ENCODE measurements around the gene UGT1A5. TPM values are rescaled to one million over a fixed set of nuclear protein-coding genes. Genes with fewer than 3 reads are reported as not detected.

UGT1A5 gene
- polyA plus RNA-seq, 1 of the 3 experiments (the other 2 are of a cell fraction) = not detected

- no peaks in the 10 kb centered on the region for H4K20me1 ChIP-seq (ENCODE audit: insufficient read depth)
- no peak within 1 kb of the TSS for H3K27ac ChIP-seq (ENCODE audit: low read depth in 2 of 2, low read length in 1 of 2)
- CTCF ChIA-PET = no interaction called here
- no peaks in the 10 kb centered on the region for H3K9me2 ChIP-seq
- H2AFZ ChIP-seq (ENCODE audit: low read depth) = no peak within 1 kb of the TSS
- DNase-seq = no peak
- TF ChIP-seq ELF1 (IDR thresholded peaks at IDR 0.05) (no peak), TCF12 (IDR thresholded peaks at IDR 0.05) (no peak), GATA2 (CRISPR knock-in tag; IDR thresholded peaks at IDR 0.05) (no peak), REST (IDR thresholded peaks at IDR 0.05; ENCODE audit: low read depth, low read length) (no peak), FOSL2 (IDR thresholded peaks at IDR 0.05; ENCODE audit: borderline replicate concordance, low read depth) (no peak), SMC3 (IDR thresholded peaks at IDR 0.05; ENCODE audit: low read depth, low read length) (no peak), TEAD4 (IDR thresholded peaks at IDR 0.05; ENCODE audit: borderline replicate concordance, insufficient read depth) (no peak), YY1 (IDR thresholded peaks at IDR 0.05; ENCODE audit: low read depth) (no peak), EP300 (IDR thresholded peaks at IDR 0.05; ENCODE audit: borderline replicate concordance in 1 of 2, low read depth in 1 of 2, low read length in 1 of 2) (no peak), USF1 (IDR thresholded peaks at IDR 0.05; ENCODE audit: borderline replicate concordance, low read depth) (no peak), FOXJ3 (CRISPR knock-in tag; IDR thresholded peaks at IDR 0.05) (no peak), PBX3 (IDR thresholded peaks at IDR 0.05) (no peak), RXRA (IDR thresholded peaks at IDR 0.05; ENCODE audit: borderline replicate concordance, low read depth) (no peak)
- 36% methylated on average over 5 of the region's 5 CpGs for WGBS (ENCODE audit: low lambda C conversion rate)
- no peak within 1 kb of the TSS for H3K4me3 ChIP-seq (ENCODE audit: low read depth in 2 of 2, low read length in 1 of 2)
- no peaks in the 10 kb centered on the region for H3K79me2 ChIP-seq (ENCODE audit: insufficient read depth)
- no peaks in the 10 kb centered on the region for H3K4me1 ChIP-seq (ENCODE audit: control insufficient read depth in 1 of 2, insufficient read depth in 2 of 2, low read depth in 1 of 2, low read length in 1 of 2)
- no peaks in the 10 kb centered on the region for H3F3A ChIP-seq (replicated peaks; ENCODE audit: insufficient read depth)
- POLR2A ChIA-PET = no interaction called here
- H3K9ac ChIP-seq = no peak within 1 kb of the TSS
- no peaks in the 10 kb centered on the region for H3K27me3 ChIP-seq (ENCODE audit: insufficient read depth)
- no peaks in the 10 kb centered on the region for H3K9me3 ChIP-seq
- no peaks in the 10 kb centered on the region for H3K36me3 ChIP-seq (replicated peaks in 1 of 2; ENCODE audit: control insufficient read depth in 1 of 2, insufficient read depth in 2 of 2, low read length in 1 of 2)
- H3K4me2 ChIP-seq = no peak within 1 kb of the TSS
Measured at GRCh38 chr2:233671290-233672161, 41.2 kb upstream of the UGT1A5 start, which contains the start of gene UGT1A9. TSS of gene UGT1A9 (plus strand) at chr2:233671898. CDS start at chr2:233671935, 37 bp downstream.
